Transverse colon (tissue), 4 donors: ENCODE data around the gene SCMH1.

Experiments used
- EP300 ChIP-seq: sonication (generic); formaldehyde crosslinking; IDR thresholded peaks from one replicate; pipeline ENCODE4 v1.6.1; 2017; ENCODE audit warnings: antibody characterized with exemption, low read depth
- POLR2A ChIP-seq: fragments of 450-650 bp; IDR thresholded peaks from one replicate; pipeline ENCODE4 v1.6.1; 2016; ENCODE audit warnings: antibody characterized with exemption, mild to moderate bottlenecking, moderate library complexity
- POLR2AphosphoS5 ChIP-seq, 3 donors: sonication (generic); formaldehyde crosslinking; IDR thresholded peaks; one replicate each; pipeline ENCODE4 v1.6.1; 2016; ENCODE audit warnings: antibody characterized with exemption in 3 of 3
- TF ChIP-seq, protein P1 (sequence below), 5 experiments: fragments of 200-600 bp in 3 of 5; fragments of 450-650 bp in 2 of 5; sonication (generic) in 3 of 5; IDR thresholded peaks; 1 replicate in 2 of 5; 2 replicates in 3 of 5; pipeline ENCODE4 v1.5.1; 2016 to 2017; ENCODE audit warnings: antibody characterized with exemption in 5 of 5, inconsistent platforms in 3 of 5, mild to moderate bottlenecking in 2 of 5, moderate library complexity in 1 of 5

DNA sequence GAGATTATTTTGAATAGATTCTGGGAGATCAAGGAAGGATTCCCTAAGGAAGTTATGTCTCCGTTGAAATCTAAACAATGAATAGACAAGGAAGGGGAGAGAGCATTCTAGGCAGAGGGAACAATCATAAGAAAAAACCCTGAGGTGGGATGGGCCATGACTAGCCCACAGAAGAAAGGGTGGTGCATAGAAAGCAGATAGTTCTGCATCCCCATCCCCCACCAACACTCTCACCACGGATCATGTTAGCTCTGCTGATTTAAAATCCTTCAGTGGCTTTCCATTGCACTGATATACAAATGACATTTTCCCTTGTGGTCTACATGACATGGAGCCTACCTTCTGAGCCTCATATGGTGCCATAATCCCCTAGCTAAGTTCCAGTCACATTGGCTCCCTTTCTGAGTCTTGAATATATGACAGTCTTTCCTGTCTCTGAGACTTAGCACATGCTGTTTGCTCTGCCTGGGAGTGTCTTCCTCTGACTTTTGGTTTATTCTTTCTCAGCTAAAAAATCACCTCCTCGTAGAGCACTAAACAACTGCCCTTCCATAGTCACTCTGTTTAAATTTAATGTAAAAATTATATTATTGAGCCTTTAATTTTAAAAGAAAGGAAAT, 15.2 kb downstream of the SCMH1 start:
- TF ChIP-seq POLR2AphosphoS5 (IDR thresholded peaks at IDR 0.05) (no peak), EP300 (no peak), POLR2A (no peak)
- TF ChIP-seq, protein P1, sequence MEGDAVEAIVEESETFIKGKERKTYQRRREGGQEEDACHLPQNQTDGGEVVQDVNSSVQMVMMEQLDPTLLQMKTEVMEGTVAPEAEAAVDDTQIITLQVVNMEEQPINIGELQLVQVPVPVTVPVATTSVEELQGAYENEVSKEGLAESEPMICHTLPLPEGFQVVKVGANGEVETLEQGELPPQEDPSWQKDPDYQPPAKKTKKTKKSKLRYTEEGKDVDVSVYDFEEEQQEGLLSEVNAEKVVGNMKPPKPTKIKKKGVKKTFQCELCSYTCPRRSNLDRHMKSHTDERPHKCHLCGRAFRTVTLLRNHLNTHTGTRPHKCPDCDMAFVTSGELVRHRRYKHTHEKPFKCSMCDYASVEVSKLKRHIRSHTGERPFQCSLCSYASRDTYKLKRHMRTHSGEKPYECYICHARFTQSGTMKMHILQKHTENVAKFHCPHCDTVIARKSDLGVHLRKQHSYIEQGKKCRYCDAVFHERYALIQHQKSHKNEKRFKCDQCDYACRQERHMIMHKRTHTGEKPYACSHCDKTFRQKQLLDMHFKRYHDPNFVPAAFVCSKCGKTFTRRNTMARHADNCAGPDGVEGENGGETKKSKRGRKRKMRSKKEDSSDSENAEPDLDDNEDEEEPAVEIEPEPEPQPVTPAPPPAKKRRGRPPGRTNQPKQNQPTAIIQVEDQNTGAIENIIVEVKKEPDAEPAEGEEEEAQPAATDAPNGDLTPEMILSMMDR (IDR thresholded peaks at IDR 0.05): no peak
